ENCODE data around the gene FAM186B.

DNA sequence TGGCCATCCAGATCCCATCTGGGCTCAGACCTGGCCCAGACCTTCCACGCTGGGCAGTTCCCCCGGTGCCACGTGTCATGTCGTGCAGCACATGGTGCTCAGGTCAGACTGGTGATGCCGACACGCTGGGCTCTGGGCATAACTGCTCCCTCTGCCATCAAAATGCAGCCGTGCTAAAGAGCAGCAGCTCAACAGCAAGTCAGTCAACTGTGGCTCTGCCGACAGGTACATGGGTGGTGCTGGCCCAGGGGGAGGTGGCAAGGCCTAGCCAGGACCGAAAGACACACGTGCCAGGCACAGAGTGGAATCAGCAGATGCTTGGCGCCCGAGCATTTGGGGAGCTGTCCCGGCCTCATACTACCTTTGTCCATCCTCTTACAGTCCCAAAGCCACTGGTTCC is 39.1 kb downstream of the FAM186B start:
- TF ChIP-seq, protein P1, sequence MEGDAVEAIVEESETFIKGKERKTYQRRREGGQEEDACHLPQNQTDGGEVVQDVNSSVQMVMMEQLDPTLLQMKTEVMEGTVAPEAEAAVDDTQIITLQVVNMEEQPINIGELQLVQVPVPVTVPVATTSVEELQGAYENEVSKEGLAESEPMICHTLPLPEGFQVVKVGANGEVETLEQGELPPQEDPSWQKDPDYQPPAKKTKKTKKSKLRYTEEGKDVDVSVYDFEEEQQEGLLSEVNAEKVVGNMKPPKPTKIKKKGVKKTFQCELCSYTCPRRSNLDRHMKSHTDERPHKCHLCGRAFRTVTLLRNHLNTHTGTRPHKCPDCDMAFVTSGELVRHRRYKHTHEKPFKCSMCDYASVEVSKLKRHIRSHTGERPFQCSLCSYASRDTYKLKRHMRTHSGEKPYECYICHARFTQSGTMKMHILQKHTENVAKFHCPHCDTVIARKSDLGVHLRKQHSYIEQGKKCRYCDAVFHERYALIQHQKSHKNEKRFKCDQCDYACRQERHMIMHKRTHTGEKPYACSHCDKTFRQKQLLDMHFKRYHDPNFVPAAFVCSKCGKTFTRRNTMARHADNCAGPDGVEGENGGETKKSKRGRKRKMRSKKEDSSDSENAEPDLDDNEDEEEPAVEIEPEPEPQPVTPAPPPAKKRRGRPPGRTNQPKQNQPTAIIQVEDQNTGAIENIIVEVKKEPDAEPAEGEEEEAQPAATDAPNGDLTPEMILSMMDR (IDR thresholded peaks at IDR 0.05; ENCODE audit: low read length): no peak
- TF ChIP-seq EZH2 (IDR thresholded peaks at IDR 0.05; ENCODE audit: borderline replicate concordance, low read length): no peak
